Fibroblast of villous mesenchyme (primary cell): ENCODE measurements around the gene LONRF2. TPM values are rescaled to one million over a fixed set of nuclear protein-coding genes. Genes with fewer than 3 reads are reported as not detected.

Experiments
- DNase-seq: peaks from one replicate; pipeline ENCODE4 v3.0.0-alpha.2; 2010; ENCODE audit warnings: low read depth
- H3K4me3 ChIP-seq: 2 replicates; pipeline ENCODE4 v1.5.1; 2011; ENCODE audit warnings: low read depth, mild to moderate bottlenecking, low read length
- CTCF ChIP-seq: IDR thresholded peaks from 2 replicates; pipeline ENCODE4 v1.5.1; 2012; ENCODE audit warnings: low read depth, mild to moderate bottlenecking, low read length; ENCODE audit not compliant: insufficient read depth
- total RNA-seq: library from RNA; depleted of rRNA; stranded (reverse); fragments of >200 nt; gene quantifications from 2 replicates; pipeline ENCODE4 v1.2.3, GENCODE V29; 2012

LONRF2 gene
- total RNA-seq, 1 donor = 1.3 TPM

DNA sequence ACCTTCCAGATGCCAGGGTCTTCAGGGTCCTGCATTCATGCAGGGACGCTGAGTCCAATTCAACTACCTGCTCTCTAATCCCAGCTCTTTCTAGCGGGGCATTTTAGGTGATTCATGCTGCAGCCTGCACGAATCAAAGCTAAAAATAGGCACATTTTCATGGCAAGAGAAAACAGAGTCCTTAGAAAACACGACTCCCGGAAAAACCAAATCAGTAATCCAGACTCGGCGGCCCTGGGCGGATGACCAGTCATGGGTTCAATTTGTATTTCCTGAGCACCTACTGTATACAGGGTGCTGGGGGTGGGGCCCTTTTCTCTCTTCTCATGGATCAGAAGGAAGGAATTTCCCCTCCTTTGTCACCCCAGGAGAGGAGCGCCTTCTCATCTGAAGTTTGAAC is 64.4 kb downstream of the LONRF2 start:
- TF ChIP-seq CTCF = no peak
- no peak overlapping the region for H3K4me3 ChIP-seq
- DNase-seq = no peak

DNA sequence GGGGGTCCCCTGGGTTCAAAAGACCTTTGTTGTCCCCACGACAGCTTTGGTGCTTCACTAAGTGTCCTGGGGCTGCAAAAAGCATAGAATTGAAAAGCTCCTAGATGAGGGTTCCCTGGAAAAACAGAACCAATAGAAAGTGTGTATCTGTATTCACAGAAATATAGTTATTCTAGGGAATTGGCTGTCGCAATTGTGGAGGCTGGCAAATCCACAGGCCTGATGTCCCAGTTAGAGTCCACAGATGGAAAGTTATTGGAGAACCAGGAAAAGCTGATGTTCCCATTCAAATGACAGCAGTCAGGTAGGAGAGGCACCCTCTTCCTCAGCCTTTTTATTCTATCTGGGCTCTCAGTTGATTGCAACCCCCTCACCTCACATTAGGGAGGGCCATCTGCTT is 65.5 kb downstream of the LONRF2 start:
- no peak for TF ChIP-seq CTCF
- DNase-seq = no peak
- no peak overlapping the region for H3K4me3 ChIP-seq

- DNase-seq = no peak
- H3K4me3 ChIP-seq = no peak overlapping the region
- TF ChIP-seq CTCF = no peak
These were observed 65.9 kb downstream of the LONRF2 start for GRCh38 chr2:100256416-100256815.

- DNase-seq = no peak
- no peak overlapping the region for H3K4me3 ChIP-seq
- TF ChIP-seq CTCF = no peak
These were observed 67.6 kb downstream of the LONRF2 start for GRCh38 chr2:100254646-100255210.

- TF ChIP-seq CTCF = no peak
- no peak overlapping the region for H3K4me3 ChIP-seq
- no peak for DNase-seq
These were observed 68.5 kb downstream of the LONRF2 start for GRCh38 chr2:100253786-100254185.

DNA sequence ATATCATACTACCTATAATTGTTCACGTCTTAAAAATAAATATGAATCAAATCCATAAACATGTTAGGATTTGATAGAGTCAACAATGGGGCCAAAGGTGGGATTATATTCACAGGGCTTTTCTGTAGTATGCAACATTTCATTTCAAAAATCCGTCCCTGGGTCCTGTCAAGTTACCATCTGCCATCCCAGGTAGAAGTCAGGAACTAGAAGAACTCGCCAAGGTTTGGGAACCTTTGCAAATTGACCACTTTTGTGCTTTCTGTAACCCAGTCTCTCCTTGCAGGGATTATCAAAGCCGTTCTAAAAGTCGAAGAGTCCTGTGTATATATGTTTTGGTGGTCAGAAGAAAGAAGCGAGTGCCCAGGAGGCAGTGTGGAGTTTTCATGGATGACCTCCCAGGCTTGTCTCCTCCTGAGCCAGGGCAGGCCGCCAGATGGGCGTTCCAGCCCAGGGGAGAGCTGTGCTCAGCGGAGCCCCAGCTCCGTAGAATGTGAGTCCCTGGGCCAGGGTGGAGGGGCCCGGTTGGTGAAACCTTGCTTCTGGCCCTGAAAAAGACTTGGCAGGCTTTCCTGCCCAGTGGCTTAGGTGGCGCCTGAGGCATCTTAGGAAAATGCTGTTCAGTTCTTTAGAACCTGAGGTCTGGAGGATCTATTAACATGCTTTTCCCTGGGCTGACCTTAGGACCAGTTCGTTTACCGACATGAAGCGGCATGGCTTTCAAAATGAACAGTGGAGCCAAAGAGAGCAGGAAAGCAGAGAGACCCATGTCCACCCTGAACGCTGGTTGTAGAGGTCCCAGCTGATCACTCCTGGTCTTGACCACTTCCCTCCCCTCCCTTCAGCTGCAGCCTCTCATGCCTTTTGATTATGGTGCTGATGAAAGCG is 69.2 kb downstream of the LONRF2 start:
- no peak for DNase-seq
- no peak for TF ChIP-seq CTCF
- no peak overlapping the region for H3K4me3 ChIP-seq

- TF ChIP-seq CTCF = no peak
- H3K4me3 ChIP-seq = no peak overlapping the region
- no peak for DNase-seq
These were observed 71.7 kb downstream of the LONRF2 start for GRCh38 chr2:100250645-100251044.
